Uterus (tissue), 4 donors: ENCODE results near the gene ZNF234. TPM values are rescaled to one million over a fixed set of nuclear protein-coding genes. Genes with fewer than 3 reads are reported as not detected.
"Not testable (repeated sequence)": the region's sequence is repeated elsewhere in the genome, so short reads cannot be mapped to it uniquely, and the experiment has no call there.

Source experiments
- DNase-seq, 2 donors: peaks; one replicate each; pipeline ENCODE4 v3.0.0-alpha.2; 2019 to 2020
- H3K27ac ChIP-seq, 2 donors: fragments of 200-600 bp; sonication (generic); 1 replicate in 1 of 2; 2 replicates in 1 of 2; pipeline ENCODE4 v1.5.1; 2016 to 2018
- H3K27me3 ChIP-seq, 2 donors: fragments of 200-600 bp; sonication (generic); one replicate each; pipeline ENCODE4 v1.5.1; 2018 to 2019; ENCODE audit warnings: control low read depth in 1 of 2
- H3K36me3 ChIP-seq, 2 donors: fragments of 200-600 bp; sonication (generic); one replicate each; pipeline ENCODE4 v1.5.1; 2019; ENCODE audit warnings: control low read depth in 1 of 2
- H3K4me1 ChIP-seq, 2 donors: fragments of 200-600 bp; sonication (generic); one replicate each; pipeline ENCODE4 v1.5.1; 2018 to 2019; ENCODE audit warnings: control low read depth in 1 of 2
- H3K4me3 ChIP-seq, 2 donors: fragments of 200-600 bp; sonication (generic); 1 replicate in 1 of 2; 2 replicates in 1 of 2; pipeline ENCODE4 v1.5.1; 2018 to 2019; ENCODE audit warnings: mild to moderate bottlenecking in 1 of 2
- H3K9me3 ChIP-seq, 2 donors: fragments of 200-600 bp; sonication (generic); one replicate each; pipeline ENCODE4 v1.5.1; 2019; ENCODE audit warnings: control low read depth in 1 of 2
- POLR2A ChIP-seq, 2 donors: fragments of 450-650 bp; IDR thresholded peaks; one replicate each; pipeline ENCODE4 v1.6.1; 2016; ENCODE audit warnings: antibody characterized with exemption in 2 of 2, mild to moderate bottlenecking in 1 of 2, moderate library complexity in 1 of 2
- intact Hi-C: fragments of 100-400 bp; cut with DNase I; formaldehyde crosslinking; loops from one replicate; pipeline ENCODE4 v1.15.1; 2023; ENCODE audit warnings: low total_unique reads
- total RNA-seq, 4 donors: library from RNA; depleted of rRNA in 3 of 4; stranded (reverse); fragments of >200 nt in 3 of 4; gene quantifications; one replicate each; pipeline versions ENCODE4 v1.1.0 to v1.2.4, GENCODE V29; 2014 to 2023
- TF ChIP-seq, protein P1 (sequence below), 4 experiments: fragments of 200-600 bp in 2 of 4; fragments of 450-650 bp in 2 of 4; sonication (generic) in 2 of 4; IDR thresholded peaks; one replicate each; pipeline ENCODE4 v1.5.1; 2016 to 2019; ENCODE audit warnings: antibody characterized with exemption in 4 of 4, mild to moderate bottlenecking in 2 of 4, moderate library complexity in 1 of 4
- donor health status: DM: yes; HTN: yes; CAD: no.

ZNF234 gene
- total RNA-seq, 4 donors from 2014 or later = 3.6 to 24.4 (median 10.8) TPM

GRCh38 chr19:44109458-44109857 lies 31.9 kb upstream of the ZNF234 start:
- Histone ChIP-seq H3K27me3 (no peaks in the 10 kb centered on the region), H3K4me3 (no peak overlapping the region), H3K27ac (no peak overlapping the region), H3K4me1 (no peaks in the 10 kb centered on the region), H3K36me3 (no peaks in the 10 kb centered on the region), H3K9me3 (peaks cover 0 to 48% of the 10 kb centered on the region in 2 donors)
- TF ChIP-seq, protein P1, sequence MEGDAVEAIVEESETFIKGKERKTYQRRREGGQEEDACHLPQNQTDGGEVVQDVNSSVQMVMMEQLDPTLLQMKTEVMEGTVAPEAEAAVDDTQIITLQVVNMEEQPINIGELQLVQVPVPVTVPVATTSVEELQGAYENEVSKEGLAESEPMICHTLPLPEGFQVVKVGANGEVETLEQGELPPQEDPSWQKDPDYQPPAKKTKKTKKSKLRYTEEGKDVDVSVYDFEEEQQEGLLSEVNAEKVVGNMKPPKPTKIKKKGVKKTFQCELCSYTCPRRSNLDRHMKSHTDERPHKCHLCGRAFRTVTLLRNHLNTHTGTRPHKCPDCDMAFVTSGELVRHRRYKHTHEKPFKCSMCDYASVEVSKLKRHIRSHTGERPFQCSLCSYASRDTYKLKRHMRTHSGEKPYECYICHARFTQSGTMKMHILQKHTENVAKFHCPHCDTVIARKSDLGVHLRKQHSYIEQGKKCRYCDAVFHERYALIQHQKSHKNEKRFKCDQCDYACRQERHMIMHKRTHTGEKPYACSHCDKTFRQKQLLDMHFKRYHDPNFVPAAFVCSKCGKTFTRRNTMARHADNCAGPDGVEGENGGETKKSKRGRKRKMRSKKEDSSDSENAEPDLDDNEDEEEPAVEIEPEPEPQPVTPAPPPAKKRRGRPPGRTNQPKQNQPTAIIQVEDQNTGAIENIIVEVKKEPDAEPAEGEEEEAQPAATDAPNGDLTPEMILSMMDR (IDR thresholded peaks at IDR 0.05) = no peak
- TF ChIP-seq POLR2A (IDR thresholded peaks at IDR 0.05) = no peak
- DNase-seq = no peak
- intact Hi-C loops = no loop called here

- no peaks in the 10 kb centered on the region for H3K27me3 ChIP-seq
- no peak overlapping the region for H3K27ac ChIP-seq
- H3K9me3 ChIP-seq = peaks cover 0 to 35% of the 10 kb centered on the region in 2 donors
- H3K36me3 ChIP-seq = no peaks in the 10 kb centered on the region
- intact Hi-C loops = no loop called here
- TF ChIP-seq, protein P1 (IDR thresholded peaks at IDR 0.05) = no peak
- TF ChIP-seq POLR2A (IDR thresholded peaks at IDR 0.05) = no peak
- peak overlapping the region in 1 of 2 donors; percentile 67 for H3K4me3 ChIP-seq
- no peak for DNase-seq
- H3K4me1 ChIP-seq = no peaks in the 10 kb centered on the region
Observed at GRCh38 chr19:44111910-44112463, 29.4 kb upstream of the ZNF234 start.

GRCh38 chr19:44112802-44113137 lies 28.6 kb upstream of the ZNF234 start:
- Histone ChIP-seq H3K4me1 (no peaks in the 10 kb centered on the region), H3K4me3 (peak overlapping the region; percentile 67 to 83), H3K9me3 (peaks cover 0 to 27% of the 10 kb centered on the region in 2 donors), H3K27me3 (no peaks in the 10 kb centered on the region), H3K27ac (peak overlapping the region in 1 of 2 donors; percentile 65), H3K36me3 (no peaks in the 10 kb centered on the region)
- intact Hi-C loops = no loop called here
- TF ChIP-seq, protein P1 (IDR thresholded peaks at IDR 0.05) = no peak
- TF ChIP-seq POLR2A (IDR thresholded peaks at IDR 0.05) = peak in 1 of 2 donors; percentile 12
- DNase-seq = no peak

DNA sequence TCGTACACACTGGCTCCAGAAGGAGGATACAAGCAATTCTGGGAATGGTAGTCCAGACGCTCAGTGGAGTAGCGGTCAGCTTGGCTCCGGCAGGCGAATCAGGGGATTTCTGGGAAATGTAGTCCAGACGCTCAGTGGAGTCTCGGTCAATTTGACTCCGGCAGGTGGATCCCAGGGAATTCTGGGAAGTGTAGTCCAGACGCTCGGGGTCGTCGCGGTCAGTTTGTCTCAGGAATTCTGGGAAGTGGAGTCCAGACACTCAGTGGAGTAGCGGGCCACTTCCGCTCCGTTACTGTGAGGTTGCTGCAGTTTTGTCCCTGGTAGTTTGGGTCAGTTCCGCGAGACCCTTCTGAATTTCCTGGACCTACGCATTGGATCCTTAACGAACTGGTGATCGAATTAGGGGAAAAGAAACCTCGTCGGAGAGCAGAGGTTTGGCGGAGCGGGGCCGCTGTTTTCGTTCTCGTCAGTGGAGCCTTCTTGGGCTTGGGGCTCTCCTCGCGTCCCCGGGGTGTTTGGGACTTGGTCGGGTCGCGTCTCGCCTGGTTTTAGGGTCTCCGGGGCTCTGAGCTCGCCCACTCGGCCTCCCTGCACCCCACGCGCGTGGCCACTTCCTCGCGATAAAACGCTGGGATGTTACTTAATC lies 28.1 kb upstream of the ZNF234 start, which contains the start of gene ZNF225:
ZNF225 (plus strand) TSS at position 262 of the 646 bp plus-strand sequence. CDS start 2,429 bp downstream, outside the sequence.
- intact Hi-C loops = no loop called here
- TF ChIP-seq, protein P1 (IDR thresholded peaks at IDR 0.05) = peak in 3 of 4 experiments; percentile 9 to 20 (median 17)
- peak in 1 of 2 donors; percentile 23 for TF ChIP-seq POLR2A (IDR thresholded peaks at IDR 0.05)
- Histone ChIP-seq H3K9me3 (peaks cover 0 to 22% of the 10 kb centered on the region in 2 donors), H3K27ac (peak within 1 kb of the TSS; percentile 75), H3K27me3 (no peaks in the 10 kb centered on the region), H3K36me3 (no peaks in the 10 kb centered on the region), H3K4me1 (no peaks in the 10 kb centered on the region), H3K4me3 (peak within 1 kb of the TSS; percentile 67 to 83)
- DNase-seq = peak; percentile 95 to 98

- intact Hi-C loops = no loop called here
- H3K4me1 ChIP-seq = no peaks in the 10 kb centered on the region
- peak overlapping the region; percentile 67 to 83 for H3K4me3 ChIP-seq
- TF ChIP-seq, protein P1 (IDR thresholded peaks at IDR 0.05) = no peak
- no peak for TF ChIP-seq POLR2A (IDR thresholded peaks at IDR 0.05)
- H3K27me3 ChIP-seq = no peaks in the 10 kb centered on the region
- peaks cover 0 to 16% of the 10 kb centered on the region in 2 donors for H3K9me3 ChIP-seq
- DNase-seq = peak in 1 of 2 donors; percentile 18
- no peaks in the 10 kb centered on the region for H3K36me3 ChIP-seq
- H3K27ac ChIP-seq = peak overlapping the region; percentile 75
Observed at GRCh38 chr19:44113784-44114390, 27.5 kb upstream of the ZNF234 start.

DNA sequence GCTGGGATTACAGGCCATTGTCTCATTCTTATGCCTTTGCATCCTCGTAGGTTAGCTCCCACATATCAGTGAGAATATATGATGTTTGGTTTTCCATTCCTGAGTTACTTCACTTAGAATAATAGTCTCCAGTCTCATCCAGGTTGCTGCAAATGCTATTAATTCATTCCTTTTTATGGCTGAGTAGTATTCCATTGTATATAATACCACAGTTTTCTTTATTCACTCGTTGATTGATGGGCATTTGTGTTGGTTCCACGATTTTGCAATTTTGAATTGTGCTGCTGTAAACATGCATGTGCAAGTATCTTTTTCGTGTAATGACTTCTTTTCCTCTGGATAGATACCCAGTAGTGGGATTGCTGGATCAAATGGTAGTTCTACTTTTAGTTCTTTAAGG lies 20.2 kb upstream of the ZNF234 start:
- H3K36me3 ChIP-seq, intact Hi-C loops: not testable (repeated sequence)

More for the DNA sequence above, 20.2 kb upstream of the ZNF234 start:
- H3K27me3 ChIP-seq, H3K4me3 ChIP-seq, H3K27ac ChIP-seq, H3K4me1 ChIP-seq, DNase-seq: not testable (repeated sequence)
- H3K9me3 ChIP-seq = peaks cover 0 to 36% of the 10 kb centered on the region in 2 donors
